ENCODE measurements around the gene SIN3B.

The SIN3B gene

DNA sequence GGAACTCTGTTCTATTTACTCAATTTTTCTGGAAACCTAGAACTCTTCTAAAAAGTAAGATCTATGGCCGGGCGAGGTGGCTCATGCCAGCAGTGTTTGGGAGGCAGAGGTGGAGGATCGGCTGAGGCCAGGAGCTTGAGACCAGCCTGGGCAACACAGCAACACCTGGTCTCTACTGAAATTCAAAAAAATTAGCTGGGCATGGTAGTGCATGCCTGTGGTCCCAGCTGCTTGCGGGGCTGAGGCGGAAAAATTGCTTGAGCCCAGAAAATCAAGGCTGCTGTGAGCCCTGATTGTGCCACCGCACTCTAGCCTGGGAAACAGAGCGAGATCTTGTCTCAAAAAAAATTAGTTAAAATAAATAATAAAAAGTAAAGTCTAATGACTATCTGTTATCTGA lies 88.2 kb downstream of the SIN3B start:
- no peak for FAIRE-seq

GRCh38 chr19:16919496-16919895 lies 90.3 kb downstream of the SIN3B start:
- FAIRE-seq = no peak

DNA sequence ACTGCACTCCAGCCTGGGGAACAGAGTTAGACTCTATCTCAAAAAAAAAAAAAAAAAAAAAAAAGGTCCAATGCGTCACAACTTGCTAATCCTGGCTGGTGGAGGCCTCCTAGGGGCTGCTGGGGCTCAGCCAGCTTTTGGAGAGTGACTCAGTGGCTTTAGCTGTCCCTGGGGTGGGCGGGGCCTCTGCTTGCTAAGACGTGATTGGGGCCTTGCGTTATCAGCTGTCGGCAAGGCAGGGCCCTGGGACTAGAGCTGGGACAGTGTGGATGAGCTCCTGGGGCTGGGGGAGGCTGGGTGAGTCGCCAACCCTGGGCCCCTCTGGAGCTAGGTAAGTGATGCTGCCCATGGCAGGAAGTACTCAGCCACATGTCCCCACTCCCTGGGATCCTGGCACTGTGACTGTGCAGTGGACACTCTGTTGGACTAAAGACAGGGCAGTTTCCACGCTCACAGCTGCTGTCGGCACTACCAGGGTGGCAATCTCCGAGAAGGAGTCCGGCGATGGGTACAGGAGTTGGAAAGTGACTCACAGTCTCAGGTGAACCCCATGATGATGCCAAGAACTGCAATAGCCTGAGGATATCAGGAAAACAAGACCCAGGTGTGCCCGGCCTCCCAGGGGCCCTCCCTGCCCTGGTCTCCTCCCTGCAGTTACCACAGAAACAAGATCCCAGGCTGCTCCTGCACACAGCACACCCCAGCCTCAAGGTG lies 91.8 kb downstream of the SIN3B start:
- no peak for FAIRE-seq

DNA sequence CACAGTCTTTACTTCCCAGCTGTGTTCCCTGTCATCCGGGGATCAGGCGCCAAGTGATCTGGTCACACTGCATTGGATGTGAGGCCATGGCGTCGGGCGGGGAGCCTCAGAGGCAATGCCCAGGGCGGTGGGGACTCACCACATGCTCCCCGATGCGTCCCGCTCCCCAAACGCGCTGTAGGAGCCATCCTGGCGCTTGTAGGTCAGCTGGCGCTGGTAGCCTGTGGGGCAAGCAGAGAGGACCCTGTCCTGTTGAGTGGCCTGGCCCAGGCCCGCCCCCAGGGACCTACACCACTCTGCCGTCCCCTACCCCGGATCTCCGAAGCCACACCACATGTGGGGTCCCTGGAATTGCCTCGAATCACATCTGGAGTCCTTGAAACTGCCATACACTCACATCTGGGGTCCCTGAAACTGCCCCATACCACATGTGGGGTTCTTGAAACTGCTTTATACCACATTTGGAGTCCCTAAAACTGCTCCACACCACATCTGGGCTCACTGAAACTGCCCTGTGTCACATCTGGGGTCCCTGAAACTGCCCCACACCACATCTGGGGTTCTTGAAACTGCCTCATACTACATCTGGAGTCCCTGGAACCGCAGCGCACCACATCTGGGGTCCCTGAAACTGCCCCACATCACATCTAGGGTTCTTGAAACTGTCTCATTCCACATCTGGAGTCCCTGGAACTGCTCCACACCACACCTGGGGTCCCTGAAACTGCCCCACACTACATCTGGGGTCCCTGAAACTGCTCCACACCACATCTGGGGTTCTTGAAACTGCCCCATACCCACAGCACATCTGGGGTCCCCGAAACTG lies 92.8 kb downstream of the SIN3B start:
- FAIRE-seq = no peak

- FAIRE-seq = no peak
Observed at GRCh38 chr19:16922592-16922934, 93.4 kb downstream of the SIN3B start.

- no peak for FAIRE-seq
Observed at GRCh38 chr19:16922949-16923348, 93.8 kb downstream of the SIN3B start.

GRCh38 chr19:16927883-16928282 lies 98.7 kb downstream of the SIN3B start:
- no peak for FAIRE-seq

- FAIRE-seq = no peak
Observed at GRCh38 chr19:16928351-16928750, 99.2 kb downstream of the SIN3B start.

GRCh38 chr19:16928916-16929315 lies 99.7 kb downstream of the SIN3B start:
- FAIRE-seq = no peak
